HG02870 (cell line): ENCODE data around the gene PMAIP1.
A peak's percentile ranks its signal among the peaks of the same experiment; 100 is the strongest.

ENCODE experiments used
- ATAC-seq: cut with Tn5 transposase; IDR thresholded peaks from one replicate; pipeline ENCODE4 v1.9.1; 2021; ENCODE audit warnings: mild to moderate bottlenecking, moderate library complexity; ENCODE audit not compliant: unreplicated experiment

PMAIP1 gene

DNA sequence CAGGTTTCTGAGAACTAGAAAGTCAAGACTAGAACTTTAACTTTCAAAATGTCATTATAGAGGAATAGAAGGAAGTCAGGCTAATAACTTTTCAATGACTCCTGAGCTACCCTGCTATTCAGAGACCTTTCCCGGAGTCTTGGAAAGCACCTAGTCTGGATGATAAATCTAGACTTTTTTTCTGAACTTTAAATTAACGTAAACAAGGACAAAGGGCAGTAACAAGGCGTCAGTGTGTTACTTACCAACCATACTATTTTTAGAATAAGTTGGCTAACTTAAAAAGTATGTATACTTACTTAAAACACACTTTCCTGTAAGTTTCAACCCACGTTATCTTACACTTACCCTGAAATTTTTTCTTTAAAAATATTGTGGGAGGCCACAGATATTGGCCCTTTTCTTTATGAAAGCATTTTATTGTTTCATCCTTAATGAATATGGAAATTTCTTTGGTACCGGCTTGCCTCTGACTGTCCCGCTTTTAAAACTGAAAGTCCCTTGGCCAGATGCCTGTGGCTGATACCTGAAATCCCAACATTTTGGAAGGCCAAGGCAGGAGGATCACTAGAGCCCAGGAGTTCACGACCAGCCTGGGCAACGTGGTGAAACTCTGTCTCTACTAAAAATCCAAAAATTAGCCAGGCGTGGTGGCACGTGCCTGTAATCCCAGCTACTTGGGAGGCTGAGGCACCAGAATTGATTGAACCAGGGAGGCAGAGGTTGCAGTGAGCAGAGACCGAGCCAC lies 9.7 kb downstream of the PMAIP1 start:
- ATAC-seq: no peak

DNA sequence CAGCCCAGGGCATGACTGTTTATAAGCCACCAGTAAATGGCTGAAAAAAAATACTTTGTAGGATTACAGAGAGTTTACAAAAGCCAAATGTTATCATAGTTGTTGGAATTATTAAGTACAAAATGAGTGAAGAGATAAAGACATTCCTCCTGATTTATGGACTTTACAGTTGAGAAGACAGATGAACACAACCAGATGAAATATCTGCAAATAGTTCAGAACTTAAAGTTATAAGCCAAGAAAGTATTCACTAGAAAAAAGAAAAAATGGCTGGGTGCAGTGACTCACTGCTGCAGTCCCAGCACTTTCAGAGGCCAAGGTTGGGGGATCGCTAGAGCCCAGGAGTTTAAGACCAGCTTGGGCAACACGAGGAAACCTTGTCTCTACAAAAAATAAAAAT lies 11.2 kb downstream of the PMAIP1 start:
- ATAC-seq: no peak

DNA sequence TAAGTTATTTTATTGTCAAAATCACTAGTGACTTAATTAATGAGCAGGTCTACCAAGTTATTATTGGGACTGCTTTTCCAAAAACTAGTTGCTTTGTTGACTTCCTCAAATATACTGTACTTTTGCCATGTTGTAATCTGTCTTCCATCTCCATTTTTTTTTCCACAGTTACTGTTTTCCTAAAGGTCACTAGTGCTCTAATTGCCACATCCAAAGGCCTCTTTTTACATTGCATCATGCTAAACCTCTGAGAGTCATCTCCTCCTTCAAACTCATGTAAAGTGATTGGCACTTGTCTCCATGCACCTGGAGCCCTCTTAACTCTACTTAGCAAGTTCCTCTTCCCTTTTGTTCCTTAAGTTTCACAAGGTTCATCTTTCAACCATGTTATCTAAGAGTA lies 11.8 kb downstream of the PMAIP1 start:
- no peak for ATAC-seq

DNA sequence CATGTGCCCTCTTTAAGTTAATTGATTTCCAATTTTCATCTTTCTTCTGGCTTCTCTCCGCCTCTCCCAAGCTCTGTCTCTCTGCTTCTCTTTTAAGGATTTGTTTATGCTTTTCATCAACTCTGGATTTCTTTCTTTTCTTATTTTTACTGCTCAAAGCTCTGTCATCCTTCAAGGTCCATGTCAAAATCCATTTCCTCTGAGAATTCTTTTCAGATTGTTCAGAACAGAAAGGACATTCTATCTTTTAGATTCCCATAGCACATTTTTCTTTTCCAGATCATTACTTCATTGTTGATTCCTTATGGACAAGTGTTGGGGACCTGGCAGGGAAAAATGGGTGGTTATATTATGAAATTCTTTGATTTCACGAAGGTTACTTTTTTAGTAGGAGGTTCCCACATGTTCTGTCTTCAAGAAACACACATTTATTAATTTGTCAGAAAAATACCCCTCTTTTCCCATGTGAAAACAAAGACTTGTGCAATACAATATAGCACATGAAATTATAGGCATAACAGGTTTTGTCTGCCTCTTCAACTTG lies 12.3 kb downstream of the PMAIP1 start:
- no peak for ATAC-seq

- ATAC-seq: no peak
These were observed 15.8 kb downstream of the PMAIP1 start for GRCh38 chr18:59915606-59916005.

DNA sequence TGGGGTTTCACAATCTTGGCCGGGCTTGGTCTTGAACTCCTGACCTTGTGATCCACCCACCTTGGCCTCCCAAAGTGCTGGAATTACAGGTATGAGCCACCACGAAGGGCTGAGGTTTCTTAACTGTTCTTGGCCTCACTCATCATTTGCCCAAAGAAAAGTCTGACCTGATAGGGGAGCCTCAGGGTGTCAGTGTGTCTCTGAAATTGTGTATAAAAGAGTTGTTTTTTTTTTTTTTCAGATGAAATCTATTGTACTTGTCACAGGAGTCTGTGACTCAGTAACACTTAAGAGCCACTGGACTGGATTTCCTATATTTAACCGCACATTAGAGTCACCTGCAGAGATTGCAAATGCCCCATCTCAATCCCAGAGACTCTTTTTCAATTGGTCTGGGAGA lies 16.9 kb downstream of the PMAIP1 start:
- no peak for ATAC-seq

DNA sequence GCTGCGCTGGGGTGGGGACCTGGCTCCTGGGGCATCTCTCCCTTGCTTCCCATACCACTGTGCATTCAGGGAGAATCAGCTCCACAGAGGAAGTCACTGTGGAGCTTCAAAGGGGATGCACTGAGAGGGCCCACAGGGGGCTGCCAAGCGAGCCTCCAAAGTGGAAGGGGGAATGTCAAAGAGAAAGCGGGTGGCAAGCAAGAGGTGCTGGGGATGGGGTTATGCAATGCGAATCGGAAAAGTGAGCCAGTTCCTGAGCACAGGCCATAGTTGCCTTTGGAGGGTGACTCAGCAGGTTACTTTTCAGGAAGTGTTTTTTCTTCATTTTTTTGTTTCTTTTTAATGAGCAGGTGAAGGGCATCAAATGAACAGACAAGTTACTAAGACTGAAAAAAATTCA lies 17.6 kb downstream of the PMAIP1 start:
- ATAC-seq: no peak

DNA sequence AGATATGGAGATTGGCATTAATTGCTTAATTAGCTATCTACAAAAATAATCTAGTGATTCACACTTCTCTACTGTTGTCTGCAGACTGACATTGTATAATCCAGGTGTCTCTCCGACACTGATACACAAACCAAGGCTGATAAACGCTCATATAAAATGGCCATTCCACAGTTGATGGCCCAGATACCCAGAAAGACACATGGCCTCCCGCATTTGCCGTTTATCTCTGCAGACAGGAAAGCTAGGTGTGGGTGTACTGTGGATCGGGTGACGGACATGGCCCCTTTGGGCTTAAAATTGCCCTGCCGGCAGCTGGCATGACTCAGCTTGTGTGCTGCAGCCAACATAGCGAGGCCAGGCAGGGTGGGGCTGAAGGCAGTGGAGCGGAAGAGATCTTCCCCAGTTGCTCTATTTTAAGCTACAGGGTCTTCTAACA lies 18.5 kb downstream of the PMAIP1 start:
- ATAC-seq: peak; percentile 37

GRCh38 chr18:59918997-59919396 lies 19.2 kb downstream of the PMAIP1 start:
- no peak for ATAC-seq

GRCh38 chr18:59921384-59921891 lies 21.6 kb downstream of the PMAIP1 start:
- peak; percentile 35 for ATAC-seq

DNA sequence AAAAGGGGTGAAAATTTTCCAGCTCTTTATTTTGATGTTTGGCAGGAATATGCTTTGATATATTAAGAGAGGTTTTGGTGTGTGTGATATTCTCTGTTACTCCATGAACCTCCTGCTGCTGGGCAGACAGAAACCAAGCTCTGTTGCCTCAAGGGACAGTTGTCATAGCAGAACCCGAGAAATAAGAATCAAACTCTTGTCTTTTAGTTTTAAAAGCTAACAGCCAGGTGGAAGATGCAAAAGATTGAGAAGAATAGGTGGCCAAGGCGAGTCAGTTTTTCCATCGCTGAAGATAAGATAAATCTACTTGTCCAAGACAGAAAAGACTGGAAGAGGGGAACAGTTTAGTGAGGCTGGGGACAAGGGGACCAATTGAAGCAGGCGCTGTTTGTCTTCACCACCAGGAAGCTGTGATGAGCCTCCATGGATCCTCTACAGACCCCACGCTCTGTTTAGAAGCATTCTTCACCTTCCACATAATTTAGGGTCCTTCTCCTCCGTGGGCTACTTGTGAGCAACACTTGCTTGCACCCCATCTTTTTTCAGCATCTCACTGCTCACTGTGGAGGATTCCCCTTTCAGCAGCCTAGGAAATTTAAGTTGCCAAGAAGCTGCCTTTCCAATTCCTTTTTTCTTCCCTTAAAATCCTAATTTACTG lies 23.9 kb downstream of the PMAIP1 start:
- ATAC-seq: peak; percentile 31

DNA sequence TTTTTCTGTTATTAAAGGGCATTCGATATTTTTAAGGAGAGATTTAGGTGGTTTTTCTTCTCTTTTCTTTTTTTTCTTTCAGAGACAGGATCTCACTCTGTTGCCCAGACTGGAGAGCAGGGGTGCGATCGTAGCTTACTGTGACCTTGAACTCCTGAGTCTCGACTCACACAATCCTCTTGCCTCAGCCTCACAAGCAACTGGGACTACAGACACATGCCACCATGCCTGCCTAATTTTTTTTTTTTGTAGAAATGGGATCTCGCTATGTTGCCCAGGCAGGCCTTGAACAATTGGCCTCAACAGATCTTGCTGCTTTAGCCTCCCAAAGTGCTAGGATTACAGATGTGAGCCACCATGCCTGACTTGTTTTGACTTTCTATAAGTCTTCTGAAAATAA lies 26.3 kb downstream of the PMAIP1 start:
- no peak for ATAC-seq

DNA sequence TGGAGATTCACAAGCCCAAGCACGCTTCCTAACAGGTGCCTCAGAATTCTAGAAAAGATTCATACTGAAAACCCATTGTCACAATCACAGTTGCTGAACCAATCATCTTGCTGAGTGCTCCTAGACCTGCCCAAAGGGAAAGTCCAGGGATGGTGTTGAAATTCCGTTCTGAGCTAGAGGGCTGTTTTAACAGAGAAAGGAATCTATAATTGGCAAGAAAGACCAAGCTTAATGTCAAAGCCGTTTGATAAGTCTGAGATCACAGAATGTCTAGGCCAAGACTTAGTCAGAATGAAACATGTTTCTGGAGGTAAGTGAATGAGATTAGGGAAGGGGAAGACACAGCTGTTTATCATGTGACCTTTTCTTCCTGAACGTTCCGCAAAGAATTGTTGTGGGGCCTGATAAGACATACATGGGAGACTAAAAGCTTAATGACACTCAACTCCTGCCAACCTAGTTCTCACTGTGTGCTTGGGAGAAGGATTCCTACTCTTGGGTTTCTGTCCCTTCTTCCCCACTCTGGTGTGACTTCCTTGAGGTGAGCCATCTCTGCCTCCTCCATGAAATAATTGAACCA lies 27.5 kb downstream of the PMAIP1 start:
- ATAC-seq: peak; percentile 84

- ATAC-seq: no peak
These were observed 28.4 kb downstream of the PMAIP1 start for GRCh38 chr18:59928201-59928600.

DNA sequence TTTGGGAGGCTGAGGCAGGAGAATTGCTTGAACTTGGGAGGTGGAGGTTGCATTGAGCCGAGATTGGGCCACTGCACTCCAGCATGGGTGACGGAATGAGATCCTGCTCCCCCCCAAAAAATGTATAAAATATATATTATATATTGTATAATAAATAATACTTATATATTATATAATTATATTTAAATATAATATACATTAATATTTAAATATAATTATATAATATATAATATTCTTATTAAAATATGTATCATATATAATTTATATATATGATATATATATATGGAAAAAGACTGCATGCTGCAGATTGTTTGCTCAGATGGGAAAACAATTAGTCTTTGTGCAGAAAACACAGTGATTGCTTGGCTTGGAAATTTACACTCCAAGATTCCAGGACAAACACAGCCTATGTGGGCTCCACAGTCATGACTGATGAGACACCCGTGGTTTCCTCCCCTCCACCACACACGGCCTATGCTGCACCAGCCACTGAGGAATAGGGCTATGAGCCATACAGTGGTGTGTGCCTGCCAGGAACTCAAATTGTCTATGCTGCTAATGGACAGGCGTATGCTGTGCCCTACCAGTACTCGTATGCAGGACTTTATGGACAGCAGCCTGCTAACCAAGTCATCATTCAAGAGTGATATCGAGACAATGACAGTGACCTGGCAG lies 30.0 kb downstream of the PMAIP1 start:
- ATAC-seq: no peak

GRCh38 chr18:59932401-59932800 lies 32.6 kb downstream of the PMAIP1 start:
- ATAC-seq: no peak

- no peak for ATAC-seq
These were observed 38.9 kb downstream of the PMAIP1 start for GRCh38 chr18:59938676-59939075.

DNA sequence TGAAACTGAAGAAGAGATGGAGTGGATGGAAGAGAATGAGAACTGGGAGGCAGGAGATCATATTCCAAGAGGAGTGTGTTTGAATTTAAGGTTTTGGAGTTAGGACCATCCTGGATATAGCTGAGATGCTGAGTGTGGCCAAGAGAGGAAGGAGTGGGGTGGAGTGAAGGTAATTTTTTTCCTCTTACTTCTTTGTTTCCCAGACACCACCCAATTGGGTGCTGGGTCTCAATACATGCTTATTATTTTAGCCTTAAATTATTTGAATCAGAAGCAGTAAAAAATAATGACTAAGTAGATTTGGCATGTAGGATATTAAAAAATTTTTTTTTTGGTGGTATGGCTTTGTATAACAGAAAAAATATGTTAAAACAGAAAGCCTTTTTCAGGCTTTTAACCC lies 39.3 kb downstream of the PMAIP1 start:
- no peak for ATAC-seq

DNA sequence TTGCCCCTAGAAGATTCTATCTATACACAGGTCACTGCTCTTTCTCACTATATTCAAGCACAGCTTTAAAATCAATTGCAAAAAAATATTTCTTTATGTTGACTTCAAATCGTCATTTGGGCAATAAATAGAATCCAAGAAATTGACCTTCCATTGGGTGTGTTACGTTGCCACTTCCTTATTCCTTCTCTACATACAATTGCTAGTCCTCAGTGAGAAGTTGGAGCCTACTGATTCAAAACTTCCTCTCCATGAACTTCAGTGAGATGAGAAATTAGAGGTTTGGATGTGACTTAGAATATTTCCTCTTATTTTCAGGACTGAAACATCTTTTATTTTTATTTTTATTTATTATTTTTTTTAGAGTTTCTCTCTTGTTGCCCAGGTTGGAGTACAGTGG lies 40.3 kb downstream of the PMAIP1 start:
- ATAC-seq: no peak

DNA sequence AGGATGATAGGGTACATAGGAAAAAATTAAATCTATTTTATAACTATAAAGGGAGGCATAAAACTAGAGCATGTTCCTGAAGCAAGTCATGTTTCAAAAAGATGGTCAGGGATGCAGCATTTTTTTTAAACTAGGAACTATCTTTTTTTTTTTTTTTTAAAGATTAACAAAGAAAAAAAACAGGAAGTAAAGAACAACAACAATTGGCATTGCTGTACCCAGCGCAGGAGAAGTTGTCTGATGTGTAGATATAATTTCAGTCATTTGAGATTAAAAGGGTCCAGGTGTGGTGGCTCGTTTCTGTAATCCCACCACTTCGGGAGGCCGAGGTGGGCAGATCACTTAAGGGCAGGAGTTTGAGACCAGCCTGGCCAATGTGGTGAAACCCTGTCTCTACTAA lies 41.5 kb downstream of the PMAIP1 start:
- ATAC-seq: no peak

DNA sequence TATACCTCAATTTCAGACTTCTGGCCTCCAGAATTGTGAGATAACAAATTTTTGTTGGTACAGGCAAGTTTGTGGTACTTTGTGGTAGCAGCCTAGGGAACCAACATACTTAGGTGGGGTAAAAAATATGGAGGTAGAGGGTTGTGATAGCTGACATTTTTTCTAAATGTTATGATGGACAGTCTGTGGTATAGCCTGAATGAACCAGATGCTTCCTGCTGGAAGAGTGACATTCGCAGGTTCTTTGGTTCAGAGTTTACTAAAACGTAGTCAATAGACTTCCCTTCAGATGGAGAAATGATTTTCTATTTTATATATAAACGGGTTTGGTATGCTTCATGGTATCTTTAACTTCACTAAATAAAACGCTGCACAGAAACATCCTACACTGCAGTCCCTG lies 42.8 kb downstream of the PMAIP1 start:
- ATAC-seq: no peak
